GM19238 (cell line): ENCODE results near the gene ADARB1.

Experiments
- DNase-seq: peaks from one replicate; pipeline ENCODE4 v3.0.0; 2011; ENCODE audit warnings: low spot score; ENCODE audit not compliant: insufficient read length

ADARB1 gene

DNA sequence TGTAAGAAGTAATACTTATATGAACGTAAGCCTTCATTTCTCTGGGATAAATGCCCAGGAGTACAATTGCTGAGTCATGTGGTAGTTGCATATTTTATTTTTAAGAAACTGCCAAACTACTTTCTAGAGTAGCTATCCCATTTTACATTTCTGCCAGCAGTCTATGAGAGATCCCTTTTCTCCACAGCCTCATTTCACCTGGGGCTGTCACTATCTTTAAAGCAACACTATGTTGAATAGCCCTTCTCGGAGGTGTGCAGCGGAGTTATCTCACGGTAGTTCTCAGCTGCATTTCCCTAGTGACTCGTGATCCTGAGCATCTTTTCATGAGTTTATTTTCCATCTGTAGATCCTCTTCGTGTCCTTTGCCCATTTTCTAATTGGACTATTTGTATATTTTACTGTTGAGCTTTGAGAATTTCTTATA is 93.4 kb downstream of the ADARB1 start:
- no peak for DNase-seq

DNA sequence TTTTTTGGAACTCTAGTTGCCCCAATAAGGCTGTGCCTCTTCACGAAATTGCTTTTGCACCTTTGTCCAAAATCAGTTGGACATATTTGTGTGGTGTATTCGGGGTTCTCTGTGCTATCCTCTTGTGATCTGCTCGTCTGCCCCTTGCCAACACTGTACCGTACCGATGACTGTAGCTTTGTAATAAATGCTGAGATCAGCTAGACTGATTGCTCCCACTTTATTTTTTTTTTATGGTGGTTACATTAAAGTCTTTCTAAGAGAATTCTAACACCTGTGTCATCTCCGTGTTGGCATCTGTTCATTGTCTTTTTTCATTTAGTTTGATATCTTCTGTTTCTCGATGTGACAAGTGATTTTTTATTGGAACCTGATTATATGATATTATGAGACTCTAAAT is 94.1 kb downstream of the ADARB1 start:
- DNase-seq: no peak

DNA sequence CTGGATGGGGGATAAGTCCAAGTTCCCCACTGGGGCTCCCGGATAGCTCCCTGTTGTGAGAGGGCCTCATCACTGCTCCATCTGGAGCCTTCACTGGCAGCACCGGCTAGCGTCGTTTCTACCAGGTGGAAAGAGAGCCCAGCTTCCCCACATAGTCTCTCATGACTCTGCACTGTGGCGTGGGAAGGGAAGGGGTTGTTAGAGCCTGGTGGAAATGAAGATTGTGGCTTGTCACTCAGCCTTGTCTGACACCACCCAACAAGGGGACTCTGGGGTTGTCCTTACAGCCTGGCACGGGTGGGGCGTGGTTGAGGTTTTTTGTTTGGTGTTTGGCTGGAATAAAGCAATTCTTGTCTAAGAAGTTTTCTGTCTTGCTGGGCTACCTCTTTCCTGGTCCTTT is 94.6 kb downstream of the ADARB1 start:
- no peak for DNase-seq

DNA sequence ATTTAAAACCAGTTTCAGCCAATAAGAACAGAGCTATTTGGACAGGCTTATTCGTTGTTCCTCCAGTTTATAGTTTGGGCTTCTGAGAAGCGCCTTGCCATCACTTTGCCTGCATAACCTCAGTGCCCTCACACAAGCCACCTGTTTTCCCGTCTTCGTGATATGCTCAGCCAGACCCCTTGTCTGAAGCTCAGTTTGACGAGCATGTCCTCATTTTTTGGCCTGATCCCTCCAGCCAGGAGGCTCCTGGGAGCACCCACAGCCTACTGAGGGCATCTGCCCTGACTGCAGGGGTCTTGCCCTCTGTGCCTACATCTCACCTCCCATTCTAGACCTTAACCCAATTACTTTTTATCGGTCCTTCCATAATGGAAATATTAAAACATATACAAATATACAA is 95.3 kb downstream of the ADARB1 start:
- no peak for DNase-seq

DNA sequence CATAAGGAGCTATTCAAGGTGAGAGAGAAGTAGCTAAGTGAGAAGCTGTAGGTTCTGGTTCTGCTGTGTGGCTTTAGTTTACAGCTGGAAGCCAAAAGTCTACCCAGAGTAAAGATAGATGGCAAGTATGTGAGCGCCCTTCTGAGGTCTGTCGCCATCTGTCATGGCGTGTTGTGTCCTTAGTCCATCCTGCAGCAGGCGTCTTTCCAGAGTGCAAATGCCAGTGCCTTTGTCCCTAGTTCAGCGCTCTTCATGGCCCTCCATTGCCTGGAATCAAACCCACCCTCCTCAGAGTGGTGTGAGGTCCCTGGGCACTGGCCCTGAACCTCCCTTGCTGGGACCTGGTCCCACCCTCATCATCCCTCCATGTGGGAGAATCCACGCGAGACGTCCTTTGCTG is 96.6 kb downstream of the ADARB1 start:
- DNase-seq: no peak

DNA sequence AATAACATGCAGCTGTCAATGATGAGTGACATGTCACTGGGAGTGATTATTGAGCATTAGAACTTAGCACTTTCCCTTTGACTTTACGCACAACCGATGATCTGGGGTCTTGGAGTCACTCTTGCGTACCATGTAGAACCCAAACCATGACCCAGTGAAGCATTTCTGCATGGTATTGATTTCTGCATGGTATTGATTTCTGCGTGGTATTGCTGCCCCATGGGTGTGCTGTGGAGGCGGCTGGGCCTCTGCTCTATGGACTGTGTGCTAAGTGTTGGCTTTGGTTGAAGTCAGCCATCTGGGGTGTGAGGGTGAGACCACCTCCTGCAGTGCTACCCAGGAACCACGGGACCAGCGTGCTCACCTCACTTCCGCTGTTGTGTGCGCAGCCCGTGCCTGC is 98.0 kb downstream of the ADARB1 start:
- no peak for DNase-seq

DNA sequence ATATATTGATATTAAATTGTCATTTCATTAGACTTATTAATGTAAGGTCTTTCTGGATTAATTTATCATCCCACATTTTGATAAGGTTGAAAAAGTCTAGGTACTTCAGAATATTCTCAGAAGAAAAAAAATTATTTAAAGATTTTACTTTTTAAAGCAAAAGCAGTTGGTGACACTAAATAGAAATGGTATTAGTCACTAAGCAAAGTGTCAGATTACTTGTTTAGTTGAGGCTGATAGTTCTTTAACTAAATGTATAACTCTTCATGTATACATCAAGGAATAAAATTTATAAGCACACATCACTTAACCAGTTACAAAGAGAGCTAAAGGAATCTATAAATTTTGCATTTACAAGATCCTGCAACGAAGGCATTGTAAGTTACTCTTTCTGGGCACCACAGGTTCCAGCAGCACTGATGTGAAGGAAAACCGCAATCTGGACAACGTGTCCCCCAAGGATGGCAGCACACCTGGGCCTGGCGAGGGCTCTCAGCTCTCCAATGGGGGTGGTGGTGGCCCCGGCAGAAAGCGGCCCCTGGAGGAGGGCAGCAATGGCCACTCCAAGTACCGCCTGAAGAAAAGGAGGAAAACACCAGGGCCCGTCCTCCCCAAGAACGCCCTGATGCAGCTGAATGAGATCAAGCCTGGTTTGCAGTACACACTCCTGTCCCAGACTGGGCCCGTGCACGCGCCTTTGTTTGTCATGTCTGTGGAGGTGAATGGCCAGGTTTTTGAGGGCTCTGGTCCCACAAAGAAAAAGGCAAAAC is 101.1 kb downstream of the ADARB1 start:
- no peak for DNase-seq

DNA sequence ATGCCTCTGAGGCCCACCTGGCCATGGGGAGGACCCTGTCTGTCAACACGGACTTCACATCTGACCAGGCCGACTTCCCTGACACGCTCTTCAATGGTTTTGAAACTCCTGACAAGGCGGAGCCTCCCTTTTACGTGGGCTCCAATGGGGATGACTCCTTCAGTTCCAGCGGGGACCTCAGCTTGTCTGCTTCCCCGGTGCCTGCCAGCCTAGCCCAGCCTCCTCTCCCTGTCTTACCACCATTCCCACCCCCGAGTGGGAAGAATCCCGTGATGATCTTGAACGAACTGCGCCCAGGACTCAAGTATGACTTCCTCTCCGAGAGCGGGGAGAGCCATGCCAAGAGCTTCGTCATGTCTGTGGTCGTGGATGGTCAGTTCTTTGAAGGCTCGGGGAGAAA is 101.8 kb downstream of the ADARB1 start:
- no peak for DNase-seq

DNA sequence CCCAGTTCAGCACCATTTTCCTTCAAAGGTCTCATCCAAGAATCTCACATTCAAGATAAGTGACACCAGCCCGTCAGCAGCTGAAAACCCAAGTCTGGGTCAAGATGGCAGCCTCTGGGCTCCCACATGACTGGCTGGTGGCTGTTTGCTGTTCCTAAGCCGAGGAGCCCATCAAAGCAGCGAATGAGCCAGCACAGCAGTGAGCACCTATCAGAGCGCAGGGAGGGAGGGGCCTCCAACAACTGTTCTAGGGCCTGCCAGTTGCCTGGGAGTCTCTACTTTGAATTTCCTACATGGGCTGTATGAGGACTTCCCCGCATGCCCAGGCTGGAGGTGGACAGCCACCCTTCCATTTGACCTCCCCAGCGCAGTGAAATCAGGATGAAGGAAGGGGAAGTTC is 102.7 kb downstream of the ADARB1 start:
- no peak for DNase-seq

DNA sequence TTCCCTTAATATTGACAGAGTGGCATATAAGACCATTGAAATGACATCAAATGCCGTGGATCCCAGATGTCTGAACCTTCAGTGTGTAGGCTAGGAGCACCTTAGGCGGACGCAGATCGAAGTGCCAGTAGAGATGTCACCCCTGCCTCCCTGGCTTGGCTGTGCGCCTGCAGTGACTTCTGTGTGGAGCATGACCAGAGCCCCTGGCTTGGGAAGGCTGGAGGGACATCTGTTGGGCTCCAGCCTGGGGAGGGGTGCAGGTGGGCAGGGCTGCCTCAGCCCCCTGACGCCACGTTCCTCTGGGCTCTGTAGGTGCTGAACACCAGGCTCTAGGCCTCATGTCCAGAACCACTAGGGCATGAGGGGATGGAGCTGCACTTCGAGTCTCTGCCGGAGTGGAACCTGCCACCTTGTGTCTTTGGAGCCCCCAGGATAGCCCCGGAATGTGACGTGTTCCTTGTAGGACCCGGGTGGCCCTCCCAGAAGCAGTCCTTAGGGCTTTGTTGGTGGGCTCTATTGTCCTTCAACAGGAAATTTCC is 103.8 kb downstream of the ADARB1 start:
- DNase-seq: no peak

DNA sequence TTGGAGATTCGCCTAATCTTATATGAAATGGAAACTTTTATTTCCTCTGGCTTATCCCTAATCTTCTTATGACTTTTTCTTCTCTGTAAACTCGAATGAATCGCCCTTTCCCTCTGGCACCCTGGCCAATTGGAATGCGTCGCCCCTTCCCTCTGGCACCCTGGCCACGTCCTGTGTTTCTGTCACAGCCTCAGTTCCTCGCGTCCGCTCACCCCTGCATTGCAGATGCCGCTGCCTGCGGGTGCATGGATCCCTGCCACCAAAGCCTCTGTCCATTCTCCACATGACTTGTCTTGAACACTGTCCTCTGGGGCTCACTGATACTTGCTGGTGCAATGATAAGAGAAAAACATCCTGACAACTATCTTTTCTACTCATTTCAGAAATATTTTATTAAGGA is 104.6 kb downstream of the ADARB1 start:
- no peak for DNase-seq

DNA sequence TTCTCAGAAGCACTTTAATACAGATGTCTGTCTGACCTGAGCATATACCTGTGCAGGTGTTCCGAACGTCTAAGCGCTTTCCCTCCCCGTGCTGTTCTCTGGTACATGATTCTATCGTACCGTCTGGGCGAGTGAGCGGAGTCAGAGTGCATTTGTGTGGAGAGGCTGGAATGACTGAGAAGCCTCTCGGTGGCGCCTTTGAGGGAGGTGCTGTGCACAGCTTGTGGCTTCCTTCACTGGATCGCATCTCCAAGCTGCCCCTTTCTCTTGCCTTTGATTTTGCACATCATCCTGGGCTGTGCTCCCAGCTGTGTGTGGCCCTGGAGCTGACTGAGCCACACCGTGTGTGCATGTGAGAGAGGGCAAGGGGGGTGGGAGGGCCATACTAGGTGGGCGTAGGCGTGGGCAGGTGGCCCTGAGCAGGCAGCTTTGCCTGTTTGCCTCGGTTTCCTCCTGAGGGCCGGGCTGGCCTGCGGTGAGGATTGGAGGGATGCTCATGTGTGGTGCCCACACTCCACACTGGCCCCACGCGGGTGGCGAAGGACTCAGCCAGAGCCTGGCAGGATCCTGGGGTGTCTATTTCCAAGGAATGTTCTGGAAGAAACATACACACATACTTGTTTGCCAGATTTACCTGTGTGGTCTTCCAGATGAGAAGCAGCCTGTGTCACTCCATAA is 105.3 kb downstream of the ADARB1 start:
- no peak for DNase-seq

DNA sequence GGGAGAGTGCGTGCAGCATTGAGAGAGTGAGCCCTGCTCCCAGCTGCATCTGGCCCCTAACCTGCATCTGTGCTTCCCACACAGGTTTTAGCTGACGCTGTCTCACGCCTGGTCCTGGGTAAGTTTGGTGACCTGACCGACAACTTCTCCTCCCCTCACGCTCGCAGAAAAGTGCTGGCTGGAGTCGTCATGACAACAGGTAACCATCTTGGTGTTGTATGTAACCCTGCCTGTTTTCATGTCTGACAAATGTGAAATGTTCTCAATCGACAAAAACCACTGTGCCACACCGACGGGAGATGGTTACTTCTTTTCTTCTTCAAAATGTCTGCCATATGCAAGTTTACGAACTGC is 105.8 kb downstream of the ADARB1 start:
- no peak for DNase-seq

DNA sequence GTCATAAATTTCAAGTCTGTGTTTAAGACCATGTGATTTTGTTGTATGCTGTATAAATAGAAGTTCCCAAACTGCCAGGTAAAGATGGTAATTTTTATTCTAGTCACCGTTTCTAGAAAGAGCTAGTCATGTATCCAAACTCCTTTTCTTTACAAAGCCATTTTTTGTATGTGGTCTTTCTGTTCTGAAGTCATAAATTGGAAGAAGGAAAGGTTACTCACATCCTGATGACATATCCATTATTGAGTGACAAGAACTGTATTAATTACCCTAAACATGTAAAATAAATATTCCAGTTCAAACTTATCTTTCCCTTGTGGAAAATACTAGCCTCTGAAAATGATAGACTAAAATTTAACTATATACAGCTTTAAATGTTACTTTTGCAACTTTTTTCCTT is 108.6 kb downstream of the ADARB1 start:
- DNase-seq: no peak

DNA sequence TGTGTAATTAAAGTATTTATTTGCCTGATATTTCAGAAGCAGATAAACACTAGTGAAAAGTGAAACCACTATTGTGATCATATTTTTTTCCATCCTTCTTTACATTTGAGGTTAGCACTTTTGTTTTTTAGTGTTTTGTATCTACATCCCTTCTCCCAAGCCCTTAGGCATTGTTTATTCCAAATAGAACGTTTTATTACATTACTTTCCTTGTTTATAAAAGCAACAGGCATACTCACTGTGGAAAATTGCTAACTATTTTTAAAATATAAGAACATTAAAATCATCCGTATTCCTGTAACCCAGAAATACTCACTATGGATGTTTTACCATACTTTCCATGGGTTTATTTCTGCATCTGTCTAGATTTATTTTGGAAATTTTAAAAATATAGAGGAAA is 109.5 kb downstream of the ADARB1 start:
- no peak for DNase-seq

DNA sequence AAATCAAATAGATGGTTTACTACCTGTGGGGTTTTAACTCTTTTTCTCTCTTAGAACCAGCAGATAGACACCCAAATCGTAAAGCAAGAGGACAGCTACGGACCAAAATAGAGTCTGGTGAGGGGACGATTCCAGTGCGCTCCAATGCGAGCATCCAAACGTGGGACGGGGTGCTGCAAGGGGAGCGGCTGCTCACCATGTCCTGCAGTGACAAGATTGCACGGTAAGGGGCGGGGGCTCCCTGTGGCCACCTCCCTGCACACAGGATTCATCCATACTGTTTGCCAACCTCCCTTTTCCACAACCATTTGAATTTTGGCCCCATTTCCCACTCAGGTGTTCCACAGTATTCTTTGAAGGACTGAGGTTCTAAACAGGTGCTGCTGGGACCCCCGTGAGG is 110.5 kb downstream of the ADARB1 start:
- no peak for DNase-seq

DNA sequence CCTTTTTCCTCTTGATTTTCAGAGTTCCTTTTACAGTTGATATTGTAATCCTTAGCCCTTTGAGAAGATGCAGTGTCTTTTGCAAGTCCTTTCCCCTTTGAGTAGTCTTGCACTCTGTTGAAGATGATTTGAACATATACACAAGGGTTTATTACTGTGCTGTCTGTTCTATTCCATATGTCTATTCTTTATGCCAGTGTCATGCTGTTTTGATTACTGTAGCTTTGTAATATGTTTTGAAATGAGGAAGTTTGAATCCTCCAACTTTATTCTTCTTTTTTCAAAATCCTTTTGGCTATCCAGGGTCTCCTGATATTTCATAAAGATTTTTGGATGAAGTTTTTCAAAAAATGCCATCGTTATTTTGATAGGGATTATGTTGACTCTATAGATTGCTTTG is 112.3 kb downstream of the ADARB1 start:
- no peak for DNase-seq

DNA sequence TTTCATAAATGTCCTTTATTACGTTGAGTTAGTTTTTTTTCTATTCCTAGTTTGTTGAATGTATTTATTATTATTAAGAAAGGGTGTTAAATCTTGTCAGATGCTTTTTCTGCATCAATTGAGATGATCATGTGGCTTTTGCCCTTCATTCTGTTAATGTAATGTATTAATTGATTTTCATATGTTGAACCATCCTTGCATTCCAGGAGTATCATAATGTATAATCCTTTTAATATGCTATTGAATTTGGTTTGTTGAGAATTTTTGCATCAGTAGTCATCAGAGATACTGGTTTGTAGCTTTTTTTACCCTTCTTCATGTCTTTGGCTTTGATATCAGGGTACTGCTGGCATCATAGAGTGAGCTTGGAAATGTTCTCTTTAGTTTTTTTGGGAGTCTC is 113.3 kb downstream of the ADARB1 start:
- no peak for DNase-seq

DNA sequence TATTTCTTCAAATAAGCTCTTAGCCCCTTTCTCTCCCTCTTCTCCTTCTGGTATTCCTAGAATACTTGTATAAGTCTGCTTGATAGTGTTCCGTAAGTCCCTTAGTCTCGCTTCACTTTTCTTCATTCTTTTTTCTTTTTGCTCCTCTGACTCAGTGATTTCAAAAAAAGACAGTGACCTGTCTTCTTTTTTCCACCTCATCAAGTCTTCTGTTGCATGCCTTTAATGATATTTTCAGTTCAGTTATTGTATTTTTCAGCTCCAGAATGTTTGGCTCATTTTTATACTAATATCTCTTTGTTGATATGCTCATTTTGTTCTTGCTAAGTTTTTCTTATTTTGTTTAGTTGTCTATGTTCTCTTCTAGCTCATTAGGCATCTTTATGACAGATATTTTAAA is 115.6 kb downstream of the ADARB1 start:
- DNase-seq: no peak

DNA sequence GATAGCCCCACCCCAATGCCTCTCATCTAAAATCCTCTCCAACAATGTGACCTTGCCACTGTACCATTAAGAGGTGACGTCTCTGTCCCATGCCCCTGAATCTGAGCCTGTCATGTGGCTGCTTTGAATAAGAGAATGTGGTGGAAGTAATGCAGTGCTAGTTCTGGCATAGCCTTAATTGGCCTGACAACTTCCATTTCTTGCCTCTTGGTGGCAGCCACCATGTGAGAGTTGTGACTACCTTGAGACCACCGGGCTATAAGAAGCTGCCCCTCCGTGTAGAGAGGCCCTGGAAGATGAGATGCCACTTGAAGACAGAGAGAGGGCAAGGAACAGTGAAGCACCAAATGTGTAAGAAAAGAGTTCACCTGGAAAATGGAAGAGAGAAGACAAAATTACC is 118.0 kb downstream of the ADARB1 start:
- no peak for DNase-seq

DNA sequence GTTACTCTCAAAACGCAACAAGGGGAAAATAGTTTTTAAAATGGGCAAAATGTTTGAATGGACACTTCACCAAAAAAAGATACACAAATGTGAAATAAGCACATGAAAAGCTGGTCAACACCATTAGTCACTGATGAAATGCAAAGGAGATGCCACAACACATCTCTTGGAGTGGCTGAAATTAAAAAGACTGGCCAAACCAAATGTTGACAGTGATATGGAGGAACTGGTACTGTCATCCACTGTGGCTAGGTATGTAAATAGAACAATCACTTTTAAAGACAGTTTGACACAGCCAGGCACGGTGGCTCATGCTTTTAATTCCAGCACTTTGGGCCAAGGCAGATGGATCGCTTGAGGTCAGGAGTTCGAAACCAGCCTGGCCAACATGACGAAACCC is 122.2 kb downstream of the ADARB1 start:
- DNase-seq: no peak

DNA sequence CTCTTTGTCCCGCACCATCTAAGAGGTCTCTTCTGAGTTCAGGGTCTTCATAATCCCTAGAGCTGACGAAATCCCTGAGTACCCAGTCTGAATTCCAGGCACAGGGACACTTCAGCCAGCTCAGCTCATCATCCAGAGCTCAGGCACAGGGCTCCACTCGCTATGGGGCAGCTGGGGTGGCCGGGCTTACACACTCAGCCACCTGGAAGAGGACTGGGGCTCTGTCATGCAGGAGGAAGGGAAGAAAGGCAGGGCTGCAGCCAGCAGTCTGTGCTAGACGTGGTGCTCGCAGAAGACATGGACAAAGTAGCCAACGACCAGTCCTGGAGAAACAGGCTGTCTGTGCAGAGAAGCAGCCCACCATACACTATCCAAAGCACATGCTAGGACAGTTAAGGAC is 124.8 kb downstream of the ADARB1 start:
- DNase-seq: no peak

DNA sequence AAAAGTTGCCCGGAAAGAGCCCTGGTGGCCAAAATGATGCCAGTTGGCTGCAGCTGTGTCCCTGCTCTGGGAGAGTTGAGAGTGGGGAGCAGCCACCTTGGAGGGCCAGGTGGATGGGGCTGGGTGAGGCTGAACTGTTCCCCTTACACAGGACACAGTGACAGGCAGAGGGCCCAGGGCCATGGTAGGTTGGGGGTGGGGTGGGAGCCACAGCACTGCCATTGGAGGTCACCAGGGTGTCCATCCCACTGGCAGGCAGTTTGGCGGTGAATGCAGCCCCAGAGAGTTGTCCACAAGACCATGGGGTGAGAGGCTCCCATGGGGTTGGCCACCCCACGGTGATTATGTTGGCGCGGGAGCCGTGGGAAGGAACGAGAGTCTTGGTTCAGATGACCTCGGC is 125.7 kb downstream of the ADARB1 start:
- DNase-seq: no peak
